GM23248 (cell line): ENCODE data around the gene GRAP.

Experiments
- EZH2 ChIP-seq: fragments of 200-600 bp; sonication (generic); IDR thresholded peaks from 2 replicates; pipeline ENCODE4 v1.6.1; 2018; ENCODE audit warnings: antibody characterized with exemption, mild to moderate bottlenecking; ENCODE audit not compliant: insufficient read depth, poor library complexity, severe bottlenecking
- EZH2phosphoT487 ChIP-seq: fragments of 200-600 bp; sonication (generic); IDR thresholded peaks from 2 replicates; pipeline ENCODE4 v1.6.1; 2018; ENCODE audit warnings: antibody characterized with exemption, moderate library complexity, mild to moderate bottlenecking, low read depth; ENCODE audit not compliant: insufficient read depth

GRCh38 chr17:18994631-18995030 is 52.1 kb downstream of the GRAP start:
- no peak for TF ChIP-seq EZH2
- TF ChIP-seq EZH2phosphoT487: no peak
